HG02852 (cell line): ENCODE data around the gene C1QTNF9.
"Not testable (repeated sequence)": the region's sequence is repeated elsewhere in the genome, so short reads cannot be mapped to it uniquely, and the experiment has no call there.

Source experiments
- ATAC-seq: cut with Tn5 transposase; IDR thresholded peaks from one replicate; pipeline ENCODE4 v1.9.1; 2021; ENCODE audit warnings: mild to moderate bottlenecking, moderate library complexity; ENCODE audit not compliant: unreplicated experiment

The C1QTNF9 gene

DNA sequence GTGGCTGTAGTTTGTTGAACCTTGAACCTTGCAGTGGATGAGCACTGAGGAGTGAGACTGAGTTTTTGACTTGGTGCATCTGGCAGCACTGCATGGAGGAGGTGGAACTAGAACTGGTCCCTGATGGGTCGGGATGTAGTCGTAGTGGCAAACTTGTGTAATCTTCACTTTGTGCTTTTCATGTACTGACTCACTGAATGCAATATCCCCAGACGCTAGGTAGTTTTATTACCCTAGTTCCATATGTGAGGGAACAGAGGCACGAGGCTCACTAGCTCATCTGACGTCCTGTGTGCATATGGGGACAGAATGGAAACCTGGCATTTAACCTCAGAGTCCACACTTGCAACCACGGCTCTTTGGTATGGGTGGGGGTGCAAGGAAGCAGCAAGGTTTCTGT is 10.3 kb downstream of the C1QTNF9 start:
- not testable (repeated sequence) for ATAC-seq

DNA sequence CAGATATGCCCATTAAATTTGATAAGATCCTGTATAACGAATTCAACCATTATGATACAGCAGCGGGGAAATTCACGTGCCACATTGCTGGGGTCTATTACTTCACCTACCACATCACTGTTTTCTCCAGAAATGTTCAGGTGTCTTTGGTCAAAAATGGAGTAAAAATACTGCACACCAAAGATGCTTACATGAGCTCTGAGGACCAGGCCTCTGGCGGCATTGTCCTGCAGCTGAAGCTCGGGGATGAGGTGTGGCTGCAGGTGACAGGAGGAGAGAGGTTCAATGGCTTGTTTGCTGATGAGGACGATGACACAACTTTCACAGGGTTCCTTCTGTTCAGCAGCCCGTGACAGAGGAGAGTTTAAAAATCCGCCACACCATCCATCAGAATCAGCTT is 12.0 kb downstream of the C1QTNF9 start:
- ATAC-seq = not testable (repeated sequence)

DNA sequence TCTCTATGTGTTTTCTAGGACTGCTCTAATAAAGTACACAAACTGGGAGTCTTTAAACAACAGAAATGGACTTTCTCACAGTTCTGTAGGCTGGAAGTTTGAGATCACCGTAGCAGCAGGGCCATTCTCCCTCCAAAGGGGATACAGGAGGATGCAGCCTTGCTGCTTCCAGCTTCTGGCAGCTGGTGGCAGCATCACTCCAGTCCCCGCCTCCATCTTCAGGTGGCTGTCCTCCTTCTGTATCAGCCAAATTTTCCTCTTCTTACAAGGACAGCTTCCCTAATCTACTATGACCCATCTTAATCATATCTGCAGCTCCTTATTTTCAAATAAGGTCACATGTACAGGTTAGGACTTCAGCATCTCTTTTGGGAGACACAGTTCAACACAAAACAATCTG is 13.1 kb downstream of the C1QTNF9 start:
- not testable (repeated sequence) for ATAC-seq

DNA sequence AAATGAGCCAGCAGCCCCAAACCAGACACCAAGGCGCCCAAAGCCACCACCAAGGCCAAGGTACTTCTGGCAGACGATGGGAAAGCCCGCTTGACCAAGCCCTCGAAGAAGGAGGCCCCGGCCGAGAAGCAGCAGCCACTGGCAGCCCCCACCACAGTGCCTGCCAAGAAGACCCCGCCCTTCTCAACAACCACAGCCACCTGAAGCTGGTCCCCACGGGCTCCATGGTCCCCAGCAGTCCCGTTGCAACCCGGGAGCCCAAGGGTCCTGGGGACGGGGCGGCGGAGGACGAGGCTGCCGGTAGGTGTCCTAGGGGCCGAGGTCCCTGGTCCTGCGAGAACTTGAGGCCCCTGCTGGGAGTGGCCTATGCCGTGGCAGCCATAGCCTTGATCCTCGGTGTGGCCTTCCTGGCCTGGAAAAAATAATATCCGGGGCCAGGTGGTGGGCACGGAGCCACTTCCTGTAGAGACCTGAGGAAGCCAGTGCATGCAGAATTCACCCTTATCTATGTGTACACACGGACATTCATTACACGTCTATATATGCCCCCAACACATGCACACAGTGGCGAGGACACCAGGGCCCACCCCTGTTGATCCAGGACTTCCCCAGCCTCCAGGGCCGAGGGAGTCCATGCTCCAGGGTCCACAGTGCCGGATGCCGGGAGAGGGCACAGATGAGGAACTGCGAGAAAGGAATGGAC is 13.8 kb downstream of the C1QTNF9 start:
- no peak for ATAC-seq

DNA sequence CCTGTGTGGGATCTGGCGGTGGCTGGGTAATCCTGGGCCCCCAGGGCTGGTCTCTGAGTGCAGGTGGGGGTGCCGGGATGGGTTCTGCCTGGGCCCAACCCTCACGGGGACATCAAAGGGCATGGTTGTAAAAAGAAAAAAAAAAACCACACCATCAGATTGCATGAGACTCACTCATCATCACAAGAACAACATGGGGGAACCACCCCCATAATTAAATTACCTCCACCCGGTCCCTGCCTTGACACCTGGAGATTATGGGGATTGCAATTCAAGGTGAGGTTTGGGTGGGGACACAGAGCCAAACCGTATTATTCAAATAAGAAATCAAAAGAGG is 14.3 kb downstream of the C1QTNF9 start:
- ATAC-seq = no peak

- ATAC-seq = not testable (repeated sequence)
Observed at GRCh38 chr13:24327598-24327997, 18.2 kb downstream of the C1QTNF9 start.

GRCh38 chr13:24328145-24328544 is 18.8 kb downstream of the C1QTNF9 start:
- ATAC-seq = no peak

- ATAC-seq = no peak
Observed at GRCh38 chr13:24338721-24339120, 29.3 kb downstream of the C1QTNF9 start.

DNA sequence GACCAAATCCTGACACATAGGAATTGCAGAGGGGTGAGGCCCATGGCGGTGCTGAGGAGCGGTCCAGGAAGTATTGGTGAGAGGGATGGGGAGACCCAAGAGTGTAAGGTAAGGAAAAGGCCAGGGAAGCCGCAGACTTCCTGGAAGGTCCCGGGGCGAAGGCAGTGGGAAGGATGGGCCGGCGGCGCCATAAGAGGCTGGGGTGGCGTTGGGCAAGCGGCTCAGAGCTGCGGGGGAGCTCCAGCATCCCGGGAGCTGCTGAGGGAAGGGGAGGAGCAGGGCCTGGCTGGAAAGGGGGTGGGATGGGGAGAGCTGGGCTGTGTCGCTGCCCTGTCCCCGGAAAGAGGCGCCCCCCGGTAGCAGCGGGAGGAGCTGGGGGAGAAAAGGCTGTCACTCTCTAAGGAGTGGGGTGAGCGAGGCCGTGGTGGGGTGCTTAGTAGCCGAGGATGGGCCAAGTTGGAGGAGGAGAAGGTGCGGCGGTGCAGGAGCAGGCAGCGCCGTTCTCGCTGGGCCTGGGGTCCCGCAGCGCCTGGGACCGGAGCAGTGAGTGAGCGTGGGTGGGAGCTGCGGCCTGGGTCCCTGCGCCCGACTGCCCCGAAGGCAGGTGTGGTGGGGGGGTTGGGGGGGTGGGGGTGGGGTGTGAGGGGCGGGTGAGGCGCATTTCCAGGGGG is 30.7 kb downstream of the C1QTNF9 start:
- ATAC-seq = no peak

DNA sequence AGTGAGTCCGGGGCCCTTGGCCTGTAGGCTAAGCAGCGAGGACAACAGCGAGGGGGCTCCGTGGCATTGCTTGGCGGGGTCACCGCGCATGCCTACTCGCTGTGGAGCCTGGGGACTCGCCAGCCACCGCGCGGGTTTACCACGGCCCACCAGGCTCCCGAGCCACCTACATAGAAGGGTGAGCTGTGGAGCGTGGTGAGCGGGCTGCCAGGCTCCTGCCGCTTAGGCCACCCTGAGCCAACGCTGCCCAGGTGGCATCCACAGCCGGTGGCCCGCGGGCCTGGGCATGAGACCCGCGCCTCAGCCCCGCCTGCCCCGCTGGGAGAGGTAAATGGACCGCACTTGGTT is 31.2 kb downstream of the C1QTNF9 start:
- ATAC-seq = no peak

GRCh38 chr13:24341439-24341838 is 32.1 kb downstream of the C1QTNF9 start:
- no peak for ATAC-seq

GRCh38 chr13:24348385-24348784 is 39.0 kb downstream of the C1QTNF9 start:
- ATAC-seq = no peak

- ATAC-seq = no peak
Observed at GRCh38 chr13:24348797-24349515, 39.6 kb downstream of the C1QTNF9 start.

DNA sequence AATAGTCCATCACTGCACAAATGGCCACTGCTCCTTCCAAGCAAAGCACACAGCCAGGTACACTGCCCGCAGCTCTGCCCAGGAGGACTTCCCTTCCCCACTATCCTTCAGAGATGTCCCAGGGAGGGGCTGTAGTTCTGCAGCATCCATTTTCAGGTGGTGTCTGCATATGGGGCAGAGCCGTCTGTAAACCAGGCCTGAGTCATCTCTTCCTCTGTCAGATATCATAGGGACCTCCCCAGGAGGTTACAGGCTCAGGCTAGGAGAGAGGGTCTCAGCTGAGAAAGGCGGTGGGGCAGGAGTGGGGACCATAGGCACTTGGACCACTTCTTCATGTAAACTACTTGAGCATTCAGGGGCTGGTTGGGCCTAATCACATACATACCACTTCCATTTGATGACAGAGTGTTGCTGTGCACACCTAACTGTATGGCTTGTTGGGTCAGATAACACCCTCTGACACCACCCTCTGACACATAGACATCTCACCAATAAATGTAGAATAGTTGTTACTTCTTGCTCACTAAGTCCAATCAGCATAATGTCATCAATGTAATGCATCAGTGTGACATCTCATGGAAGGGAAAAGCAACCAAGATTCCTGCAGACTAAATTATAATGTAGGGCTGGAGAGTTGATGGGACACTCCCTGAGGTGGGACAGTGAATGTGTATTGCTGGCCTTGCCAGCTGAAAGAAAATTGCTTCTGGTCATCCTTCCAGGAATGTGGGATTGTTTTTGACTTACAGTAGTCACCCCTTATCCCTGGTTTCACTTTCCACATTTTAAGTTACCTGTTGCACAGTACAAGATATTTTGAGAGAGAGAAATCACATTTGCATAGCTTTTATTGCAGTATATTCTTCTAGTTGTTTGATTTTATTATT is 40.6 kb downstream of the C1QTNF9 start:
- not testable (repeated sequence) for ATAC-seq

DNA sequence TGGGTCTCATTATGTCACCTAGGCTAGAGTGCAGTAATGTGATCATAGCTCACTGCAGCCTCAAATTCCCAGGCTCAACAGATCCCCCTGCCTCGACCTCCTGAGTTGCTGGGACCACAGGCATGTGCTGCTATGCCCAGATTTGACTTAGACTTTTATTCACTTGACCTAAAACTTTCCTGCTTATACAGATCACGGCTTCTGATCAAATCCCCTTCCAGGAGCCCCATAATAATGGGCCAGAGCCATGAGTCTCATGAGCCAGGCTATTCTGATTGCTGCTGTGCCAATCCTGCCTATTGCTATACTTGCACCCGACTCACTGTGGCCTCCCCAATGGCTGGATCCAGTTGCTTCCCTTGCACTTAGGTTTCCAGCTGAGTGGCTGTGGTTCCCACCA is 42.0 kb downstream of the C1QTNF9 start:
- no peak for ATAC-seq

DNA sequence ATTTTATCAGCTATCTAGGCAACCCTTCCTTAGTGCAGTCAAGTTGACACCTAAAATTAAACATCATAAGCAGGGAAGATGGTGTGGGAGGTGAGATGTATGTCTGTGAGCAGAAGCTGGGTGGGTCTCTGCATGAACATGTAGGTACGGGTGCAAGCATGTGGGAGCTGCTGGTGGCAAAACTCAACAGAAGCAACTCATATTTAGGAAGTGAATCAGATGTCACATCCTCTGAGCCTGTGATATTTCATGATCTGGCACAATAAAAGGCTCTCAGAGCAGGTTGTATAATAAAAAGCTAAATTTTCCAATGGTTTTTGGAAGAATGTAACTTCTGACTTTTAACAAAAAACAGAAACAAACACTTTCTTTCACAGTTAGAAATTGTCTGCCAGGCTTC is 44.4 kb downstream of the C1QTNF9 start:
- ATAC-seq = no peak

DNA sequence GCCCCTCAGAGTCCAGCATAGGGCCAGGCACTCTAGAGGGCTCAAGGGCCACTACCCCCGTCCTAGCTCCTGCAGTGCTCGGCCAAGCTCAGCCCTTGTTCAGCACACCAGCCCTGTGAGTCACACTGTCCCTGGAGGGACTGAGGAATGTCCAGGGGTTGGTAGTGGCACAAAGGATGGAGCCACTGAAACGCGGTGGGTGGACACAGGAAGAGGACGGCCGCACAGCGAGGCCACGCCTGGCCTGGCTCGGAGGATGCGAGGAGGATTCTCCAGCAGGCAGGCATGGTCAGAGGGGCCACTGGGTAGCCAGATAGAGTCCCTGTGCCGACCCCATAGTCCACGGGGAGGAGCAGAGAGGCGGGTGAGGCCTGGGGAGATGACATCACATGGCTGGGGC is 45.7 kb downstream of the C1QTNF9 start:
- ATAC-seq = no peak

GRCh38 chr13:24356270-24356669 is 46.9 kb downstream of the C1QTNF9 start:
- ATAC-seq = no peak

DNA sequence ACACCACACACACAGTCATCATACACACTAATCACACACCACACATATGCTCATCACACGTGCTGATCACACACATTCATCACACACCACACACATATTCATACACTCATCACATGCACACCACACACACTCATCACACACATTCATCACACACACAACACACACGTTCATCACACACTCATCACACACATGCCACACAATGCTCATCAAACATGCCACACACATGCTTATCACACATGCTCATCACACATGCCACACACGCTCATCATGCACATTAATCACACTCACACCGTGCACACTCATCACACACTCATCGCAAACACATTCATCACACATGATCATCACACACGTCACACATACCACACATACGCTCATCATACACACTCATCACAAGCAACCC is 47.5 kb downstream of the C1QTNF9 start:
- no peak for ATAC-seq

DNA sequence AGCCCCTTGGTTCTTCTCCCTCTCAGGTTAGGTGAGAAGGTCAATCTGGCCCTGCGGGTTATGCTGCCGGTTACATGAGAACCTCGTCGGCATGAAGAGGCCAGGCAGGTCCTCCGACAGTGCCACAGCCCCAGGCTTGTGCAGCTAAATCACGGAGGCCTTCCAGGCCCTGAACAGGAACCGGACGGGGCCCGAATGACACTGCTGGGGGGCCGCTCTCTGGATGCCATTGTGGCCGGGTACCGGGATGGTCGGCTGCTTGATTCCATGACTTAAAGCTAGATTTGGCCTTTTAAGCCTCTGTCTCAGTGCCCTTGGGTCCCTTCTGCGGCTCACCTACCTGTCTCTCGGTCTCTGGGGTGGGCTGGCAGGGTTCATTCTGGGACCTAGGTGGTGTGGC is 48.4 kb downstream of the C1QTNF9 start:
- ATAC-seq = no peak

DNA sequence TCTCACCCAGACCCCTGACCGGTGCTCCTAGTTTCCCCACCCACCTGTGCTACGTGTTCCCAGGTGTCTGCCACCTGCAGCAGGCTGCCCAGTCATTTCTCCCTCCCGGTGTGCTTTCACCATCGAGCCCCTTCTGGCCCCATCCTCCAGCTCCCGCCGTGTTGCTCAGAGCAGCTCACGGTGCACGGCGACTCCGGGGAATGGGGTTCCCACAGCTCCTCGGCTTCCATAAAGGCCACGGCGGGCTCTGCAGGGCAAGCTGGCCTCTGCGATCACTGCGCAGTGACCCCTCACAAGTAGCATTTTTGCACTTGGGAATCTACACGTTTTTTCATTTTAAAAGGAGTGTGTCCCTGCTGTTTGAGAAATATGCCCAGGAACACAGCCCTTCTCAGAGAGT is 49.5 kb downstream of the C1QTNF9 start:
- not testable (repeated sequence) for ATAC-seq
